Spleen (tissue), 11 donors: ENCODE data around the gene SUSD3. TPM values are rescaled to one million over a fixed set of nuclear protein-coding genes. Genes with fewer than 3 reads are reported as not detected.

Experiments used
- DNase-seq: peaks from one replicate; pipeline ENCODE4 v3.0.0-alpha.2; 2020
- H3K27ac ChIP-seq, 8 donors: fragments of 200-600 bp; sonication (generic) in 7 of 8; 1 replicate in 4 of 8; 2 replicates in 4 of 8; pipeline versions ENCODE4 v1.5.0 to v1.8.0; 2016 to 2021; ENCODE audit warnings: inconsistent platforms in 4 of 8, mild to moderate bottlenecking in 4 of 8, moderate library complexity in 1 of 8
- H3K27me3 ChIP-seq, 7 donors: fragments of 200-600 bp; sonication (generic) in 6 of 7; replicated peaks in 1 of 7; 1 replicate in 4 of 7; 2 replicates in 3 of 7; pipeline versions ENCODE4 v1.5.0 to v1.8.0; 2016 to 2021; ENCODE audit warnings: inconsistent platforms in 3 of 7, mild to moderate bottlenecking in 1 of 7
- H3K36me3 ChIP-seq, 6 donors: fragments of 200-600 bp; sonication (generic) in 5 of 6; 1 replicate in 4 of 6; 2 replicates in 2 of 6; pipeline versions ENCODE4 v1.5.0 to v1.8.0; 2016 to 2021; ENCODE audit warnings: inconsistent platforms in 2 of 6
- H3K4me1 ChIP-seq, 6 donors: fragments of 200-600 bp; sonication (generic) in 5 of 6; 1 replicate in 3 of 6; 2 replicates in 3 of 6; pipeline versions ENCODE4 v1.5.0 to v1.8.0; 2016 to 2021; ENCODE audit warnings: inconsistent platforms in 3 of 6
- H3K4me3 ChIP-seq, 8 donors: fragments of 200-600 bp; sonication (generic) in 7 of 8; 1 replicate in 4 of 8; 2 replicates in 4 of 8; pipeline versions ENCODE4 v1.5.0 to v1.8.0; 2016 to 2021; ENCODE audit warnings: inconsistent platforms in 4 of 8, mild to moderate bottlenecking in 4 of 8, moderate library complexity in 2 of 8
- H3K9me3 ChIP-seq, 8 donors: fragments of 200-600 bp; sonication (generic) in 7 of 8; 1 replicate in 4 of 8; 2 replicates in 4 of 8; pipeline versions ENCODE4 v1.5.0 to v1.8.0; 2016 to 2021; ENCODE audit warnings: inconsistent platforms in 4 of 8
- POLR2A ChIP-seq, 3 donors: fragments of 450-650 bp; IDR thresholded peaks; one replicate each; pipeline ENCODE4 v1.5.1; 2017; ENCODE audit warnings: antibody characterized with exemption in 3 of 3, mild to moderate bottlenecking in 1 of 3
- POLR2AphosphoS5 ChIP-seq, 3 donors: sonication (generic); formaldehyde crosslinking; IDR thresholded peaks; one replicate each; pipeline ENCODE4 v1.5.1; 2017; ENCODE audit warnings: antibody characterized with exemption in 3 of 3
- WGBS, 5 donors: extraction: QIAGEN DNeasy Blood & Tissue Kit in 3 of 5; methylation state at CpG; one replicate each; pipeline versions ENCODE4 v1.1.5 to v1.1.7; 2013 to 2018; 5-methylcytosine and 5-hydroxymethylcytosine counted together
- intact Hi-C: fragments of 100-400 bp; cut with DNase I; formaldehyde crosslinking; loops from one replicate; pipeline ENCODE4 v1.15.0; 2023; ENCODE audit warnings: low total_unique reads
- polyA plus RNA-seq, 3 donors: library from polyadenylated mRNA; stranded (reverse); fragments of 200-250 nt; gene quantifications; one replicate each; pipeline ENCODE4 v1.2.1, GENCODE V29; 2013
- total RNA-seq, 7 donors: library from RNA; depleted of rRNA in 3 of 7; stranded (reverse); fragments of >200 nt in 3 of 7; fragmentation: NEBNext Ultra II Directional in 4 of 7; extraction: Animal tissue kit (Norgen Biotek cat#: 25700) in 4 of 7; gene quantifications; one replicate each; pipeline versions ENCODE4 v1.1.0 to v1.2.1, GENCODE V29; 2016 to 2021
- TF ChIP-seq, protein P1 (sequence below), 11 experiments: fragments of 200-600 bp in 7 of 11; fragments of 450-650 bp in 4 of 11; sonication (generic) in 4 of 11; IDR thresholded peaks in 8 of 11; conservative IDR thresholded peaks in 3 of 11; 1 replicate in 7 of 11; 2 replicates in 4 of 11; pipeline versions ENCODE4 v1.4.0 to v1.8.0; 2016 to 2021; ENCODE audit warnings: antibody characterized with exemption in 11 of 11, inconsistent platforms in 4 of 11, mild to moderate bottlenecking in 1 of 11
- donor health status: healthy with polysubstance abuse.
- donor health status: DM: no; HTN: no; CAD: no; lungs with moderate emphysema.
- donor health status: DM: no; HTN: no; CAD: no.
- donor health status: Bipolar disorder and iron deficiency.
- donor health status: healthy.
- donor health status: DM: no; HTN: no; CAD: no.
- donor health status: DM: yes; HTN: yes; CAD: no.

The SUSD3 gene
- total and polyA plus RNA-seq, 10 donors: 27.6 to 68.8 (median 48.3) TPM

DNA sequence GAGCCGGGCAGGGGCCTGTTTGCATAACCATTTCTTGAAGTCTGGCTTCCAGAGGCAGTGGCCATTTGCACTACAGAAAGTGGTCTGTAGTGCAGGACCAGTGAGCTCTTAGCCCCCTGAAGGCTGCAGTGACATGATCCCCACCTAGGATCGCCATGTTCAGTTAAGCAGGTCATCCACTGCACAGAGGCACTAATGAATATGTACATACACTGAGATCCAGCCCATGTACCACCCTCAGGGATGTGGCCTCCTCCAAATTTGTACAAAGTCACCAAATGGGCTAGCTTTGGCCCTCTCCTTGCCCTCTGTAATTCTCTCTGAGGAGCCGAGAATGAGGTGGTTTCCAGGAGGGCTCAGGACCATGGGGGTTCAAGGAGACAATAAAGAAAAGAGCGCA is 8.3 kb upstream of the SUSD3 start:
- Histone ChIP-seq H3K4me1 (peaks cover 4 to 73% (median 32%) of the 10 kb centered on the region in 6 donors), H3K36me3 (no peaks in the 10 kb centered on the region), H3K27ac (peak overlapping the region in 1 of 8 donors; percentile 74), H3K4me3 (no peak overlapping the region), H3K27me3 (no peaks in the 10 kb centered on the region), H3K9me3 (no peaks in the 10 kb centered on the region)
- 78 to 93% (median 90%) methylated on average over 4 of the region's 4 CpGs for WGBS, 5 donors
- TF ChIP-seq POLR2AphosphoS5 (IDR thresholded peaks at IDR 0.05): no peak
- TF ChIP-seq POLR2A (IDR thresholded peaks at IDR 0.05): no peak
- TF ChIP-seq, protein P1, sequence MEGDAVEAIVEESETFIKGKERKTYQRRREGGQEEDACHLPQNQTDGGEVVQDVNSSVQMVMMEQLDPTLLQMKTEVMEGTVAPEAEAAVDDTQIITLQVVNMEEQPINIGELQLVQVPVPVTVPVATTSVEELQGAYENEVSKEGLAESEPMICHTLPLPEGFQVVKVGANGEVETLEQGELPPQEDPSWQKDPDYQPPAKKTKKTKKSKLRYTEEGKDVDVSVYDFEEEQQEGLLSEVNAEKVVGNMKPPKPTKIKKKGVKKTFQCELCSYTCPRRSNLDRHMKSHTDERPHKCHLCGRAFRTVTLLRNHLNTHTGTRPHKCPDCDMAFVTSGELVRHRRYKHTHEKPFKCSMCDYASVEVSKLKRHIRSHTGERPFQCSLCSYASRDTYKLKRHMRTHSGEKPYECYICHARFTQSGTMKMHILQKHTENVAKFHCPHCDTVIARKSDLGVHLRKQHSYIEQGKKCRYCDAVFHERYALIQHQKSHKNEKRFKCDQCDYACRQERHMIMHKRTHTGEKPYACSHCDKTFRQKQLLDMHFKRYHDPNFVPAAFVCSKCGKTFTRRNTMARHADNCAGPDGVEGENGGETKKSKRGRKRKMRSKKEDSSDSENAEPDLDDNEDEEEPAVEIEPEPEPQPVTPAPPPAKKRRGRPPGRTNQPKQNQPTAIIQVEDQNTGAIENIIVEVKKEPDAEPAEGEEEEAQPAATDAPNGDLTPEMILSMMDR (IDR thresholded peaks at IDR 0.05 in 8 of 11, conservative IDR thresholded peaks at IDR 0.05 in 3 of 11): no peak
- intact Hi-C loops: loop anchor here (10.0 kb wide), 1 partner anchor 45 kb away; no protein-coding TSS in a partner anchor
- peak; percentile 14 for DNase-seq

DNA sequence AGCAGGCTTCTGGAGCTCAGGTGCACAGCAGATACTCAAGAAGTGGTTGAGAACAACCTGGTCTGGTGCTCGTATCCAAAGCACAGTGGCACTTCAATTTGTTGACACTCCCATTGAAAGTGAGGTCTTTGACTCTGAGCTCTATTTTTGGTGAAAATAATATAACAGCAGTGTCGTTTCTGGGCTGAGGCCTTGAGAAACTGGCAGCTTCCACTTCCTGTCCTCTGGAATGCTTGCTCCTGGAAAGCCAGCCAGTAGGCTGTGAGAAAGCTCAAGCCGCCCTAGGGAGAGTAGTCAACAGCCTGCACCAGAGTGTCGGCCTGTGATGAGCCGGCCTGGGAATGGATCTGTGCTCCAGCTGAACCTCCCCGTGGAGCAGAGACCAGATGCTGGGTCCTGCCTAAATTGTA is 6.8 kb upstream of the SUSD3 start:
- intact Hi-C loops: loop anchor here (10.0 kb wide), 1 partner anchor 47 kb away; no protein-coding TSS in a partner anchor
- DNase-seq: no peak

DNA sequence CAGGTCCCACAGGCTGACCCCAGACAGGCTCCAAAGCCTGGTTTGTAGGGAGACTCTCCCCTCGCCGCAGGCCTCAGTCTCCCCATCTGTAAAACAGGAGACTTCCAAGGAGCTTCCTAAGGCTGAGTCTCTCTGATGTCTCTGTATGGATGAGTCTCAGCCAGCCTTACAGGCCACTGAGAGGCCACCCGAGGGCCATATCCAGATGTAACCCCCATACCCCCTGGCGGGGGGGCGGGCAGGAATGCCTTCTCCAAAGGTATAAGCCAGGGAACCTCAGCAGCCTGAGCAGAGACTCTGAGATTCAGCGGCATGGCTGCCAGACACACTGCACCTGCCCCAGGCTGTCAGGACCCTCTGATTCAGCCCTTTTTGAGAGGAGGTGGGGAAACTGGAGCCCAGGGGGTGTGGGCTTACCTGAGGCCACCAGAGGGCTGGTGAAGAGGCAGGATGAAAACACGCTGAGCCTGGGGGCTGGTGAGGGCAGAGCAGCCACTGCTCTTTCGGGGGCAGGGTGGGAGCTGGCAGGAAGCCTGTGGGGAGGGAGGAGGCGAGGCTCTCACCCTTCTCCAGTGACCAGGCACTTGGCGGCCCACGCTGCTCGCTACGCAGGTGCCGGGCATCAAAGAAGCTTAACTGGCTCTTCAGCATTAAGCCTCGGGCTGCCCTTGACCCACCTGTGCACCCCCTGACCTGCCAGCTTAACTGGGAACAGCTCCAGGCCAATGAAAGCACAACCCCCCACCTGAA is 5.5 kb upstream of the SUSD3 start:
- intact Hi-C loops: loop anchor here (10.0 kb wide), 1 partner anchor 48 kb away; no protein-coding TSS in a partner anchor
- no peak for TF ChIP-seq POLR2AphosphoS5 (IDR thresholded peaks at IDR 0.05)
- TF ChIP-seq, protein P1 (IDR thresholded peaks at IDR 0.05 in 8 of 11, conservative IDR thresholded peaks at IDR 0.05 in 3 of 11): no peak
- TF ChIP-seq POLR2A (IDR thresholded peaks at IDR 0.05): no peak
- Histone ChIP-seq H3K27me3 (no peaks in the 10 kb centered on the region), H3K4me3 (no peak overlapping the region), H3K36me3 (no peaks in the 10 kb centered on the region), H3K9me3 (no peaks in the 10 kb centered on the region), H3K27ac (peak overlapping the region in 4 of 8 donors; percentile 61 to 74 (median 68)), H3K4me1 (peaks cover 4 to 79% (median 35%) of the 10 kb centered on the region in 6 donors)
- no peak for DNase-seq
- 70 to 83% (median 77%) methylated on average over 12 to 15 of the region's 15 CpGs for WGBS, 5 donors

More for the DNA sequence above, 6.8 kb upstream of the SUSD3 start:
- Histone ChIP-seq H3K27me3 (no peaks in the 10 kb centered on the region), H3K4me3 (no peak overlapping the region), H3K27ac (peak overlapping the region in 7 of 8 donors; percentile 53 to 77 (median 66)), H3K4me1 (peaks cover 4 to 70% (median 32%) of the 10 kb centered on the region in 6 donors), H3K36me3 (no peaks in the 10 kb centered on the region), H3K9me3 (no peaks in the 10 kb centered on the region)
- 40 to 72% (median 60%) methylated on average over 6 of the region's 6 CpGs for WGBS, 5 donors
- peak in 2 of 3 donors; percentile 55 to 66 for TF ChIP-seq POLR2AphosphoS5 (IDR thresholded peaks at IDR 0.05)
- no peak for TF ChIP-seq POLR2A (IDR thresholded peaks at IDR 0.05)

DNA sequence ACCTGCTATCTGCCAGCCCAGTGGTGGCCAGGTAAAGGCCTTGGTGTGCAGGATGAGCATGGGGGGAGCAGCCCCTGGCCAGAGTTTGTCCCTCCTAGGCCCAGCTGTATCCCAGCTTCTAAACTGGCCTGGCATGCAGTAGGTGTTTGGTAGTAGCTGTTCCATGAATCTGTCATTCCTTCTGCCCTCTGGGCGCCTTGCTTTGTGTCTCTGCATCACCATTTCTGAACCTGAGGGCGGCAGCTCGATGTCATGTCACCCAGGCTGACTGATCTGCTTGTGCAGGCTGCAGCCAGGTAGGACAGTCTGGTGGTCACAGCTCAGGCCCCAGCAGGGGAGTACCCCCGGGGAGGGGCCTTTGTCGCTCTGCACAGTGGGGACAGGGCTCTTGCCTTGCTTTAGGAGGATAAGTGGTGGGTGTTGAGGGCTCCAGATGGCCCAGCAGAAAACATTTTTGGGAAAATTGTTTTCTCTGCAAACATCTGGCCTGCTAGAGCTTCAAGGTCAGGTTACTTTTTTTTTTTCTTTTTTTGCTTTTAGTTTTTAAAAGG is 4.6 kb upstream of the SUSD3 start:
- 90 to 98% (median 96%) methylated on average over 5 of the region's 5 CpGs for WGBS, 5 donors
- no peak for TF ChIP-seq POLR2AphosphoS5 (IDR thresholded peaks at IDR 0.05)
- TF ChIP-seq POLR2A (IDR thresholded peaks at IDR 0.05): no peak
- TF ChIP-seq, protein P1 (IDR thresholded peaks at IDR 0.05 in 8 of 11, conservative IDR thresholded peaks at IDR 0.05 in 3 of 11): no peak
- Histone ChIP-seq H3K36me3 (no peaks in the 10 kb centered on the region), H3K4me3 (no peak overlapping the region), H3K27me3 (no peaks in the 10 kb centered on the region), H3K27ac (peak overlapping the region in 1 of 8 donors; percentile 96), H3K9me3 (no peaks in the 10 kb centered on the region), H3K4me1 (peaks cover 4 to 85% (median 43%) of the 10 kb centered on the region in 6 donors)
- DNase-seq: no peak
- intact Hi-C loops: loop anchor here (10.0 kb wide), 1 partner anchor 49 kb away; no protein-coding TSS in a partner anchor
